GM19099 (cell line): ENCODE results near the gene GRIP2.

Experiments used
- POLR2A ChIP-seq: IDR thresholded peaks from 3 replicates; pipeline ENCODE4 v1.6.1; 2011; ENCODE audit warnings: low read depth; ENCODE audit not compliant: insufficient read length; ENCODE audit errors: extremely low read depth

GRIP2 gene

DNA sequence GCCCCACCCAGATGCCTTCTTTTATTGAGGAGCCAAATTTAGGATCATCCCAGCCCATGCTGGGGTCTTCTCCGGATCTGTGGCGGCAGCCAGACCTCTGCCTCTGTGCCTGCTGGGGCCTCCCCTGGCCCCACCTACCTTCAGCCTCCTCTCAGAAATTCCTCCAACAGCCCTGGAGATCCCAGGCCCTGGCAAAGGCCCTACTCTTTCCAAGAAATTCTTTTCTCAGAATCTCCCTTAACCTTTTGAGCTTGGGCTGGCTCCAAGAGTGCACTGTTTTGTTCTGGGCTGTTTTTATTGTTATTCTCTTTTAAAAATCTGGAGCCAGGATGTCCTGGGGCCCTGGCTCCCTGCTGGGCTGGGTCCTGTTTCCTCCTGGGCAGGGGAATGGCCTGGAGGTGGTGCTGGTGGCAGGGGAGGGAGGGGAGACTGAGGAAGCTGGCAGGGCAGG lies 57.8 kb downstream of the GRIP2 start:
- no peak for TF ChIP-seq POLR2A

DNA sequence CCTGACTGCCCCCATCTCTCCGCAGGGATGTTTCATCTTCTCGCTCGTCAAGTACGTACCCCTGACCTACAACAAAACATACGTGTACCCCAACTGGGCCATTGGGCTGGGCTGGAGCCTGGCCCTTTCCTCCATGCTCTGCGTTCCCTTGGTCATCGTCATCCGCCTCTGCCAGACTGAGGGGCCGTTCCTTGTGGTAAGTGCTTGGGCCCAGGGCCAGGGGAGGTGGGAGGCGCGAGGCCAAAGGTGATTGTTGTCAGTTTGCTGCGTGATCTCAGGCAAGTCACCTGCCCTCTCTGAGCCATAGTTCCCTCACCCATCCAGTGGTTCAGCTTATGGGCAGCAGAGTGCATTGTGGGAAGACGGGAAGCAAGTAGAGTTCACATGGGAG lies 58.5 kb downstream of the GRIP2 start:
- TF ChIP-seq POLR2A: no peak

DNA sequence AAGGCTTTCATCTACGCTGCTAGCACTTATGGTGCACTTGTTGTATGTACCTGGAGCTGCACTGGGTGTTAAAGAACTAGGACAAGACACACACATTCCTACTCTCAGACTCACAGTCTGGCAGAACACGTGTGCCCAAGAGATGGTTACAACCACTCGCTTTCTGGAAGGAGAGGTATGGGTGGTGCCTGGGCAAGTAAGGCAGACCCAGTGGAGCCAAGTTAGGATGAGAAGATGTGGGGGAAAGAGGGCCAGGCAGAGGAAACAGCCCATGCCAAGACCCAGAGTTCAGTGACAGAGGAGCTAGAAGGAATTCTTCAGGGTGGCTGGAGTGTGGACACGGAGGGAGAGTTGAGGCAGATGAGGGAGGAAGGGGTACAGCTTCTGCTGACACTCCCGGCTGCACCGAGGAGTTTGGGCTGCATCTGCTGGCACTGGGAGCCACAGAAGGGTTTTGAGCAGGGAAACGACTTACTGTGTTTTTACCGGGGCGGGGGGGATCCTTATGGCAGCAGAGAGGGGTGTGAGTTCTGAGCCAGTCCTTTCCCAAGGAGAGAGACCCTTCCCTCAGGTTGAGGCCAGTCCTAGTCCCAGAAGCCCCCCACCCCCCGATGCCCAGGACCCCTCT lies 59.0 kb downstream of the GRIP2 start:
- TF ChIP-seq POLR2A: no peak

- no peak for TF ChIP-seq POLR2A
These were observed 59.7 kb downstream of the GRIP2 start for GRCh38 chr3:14480207-14481017.

GRCh38 chr3:14479591-14479990 lies 60.6 kb downstream of the GRIP2 start:
- no peak for TF ChIP-seq POLR2A

GRCh38 chr3:14478956-14479550 lies 61.1 kb downstream of the GRIP2 start:
- no peak for TF ChIP-seq POLR2A

DNA sequence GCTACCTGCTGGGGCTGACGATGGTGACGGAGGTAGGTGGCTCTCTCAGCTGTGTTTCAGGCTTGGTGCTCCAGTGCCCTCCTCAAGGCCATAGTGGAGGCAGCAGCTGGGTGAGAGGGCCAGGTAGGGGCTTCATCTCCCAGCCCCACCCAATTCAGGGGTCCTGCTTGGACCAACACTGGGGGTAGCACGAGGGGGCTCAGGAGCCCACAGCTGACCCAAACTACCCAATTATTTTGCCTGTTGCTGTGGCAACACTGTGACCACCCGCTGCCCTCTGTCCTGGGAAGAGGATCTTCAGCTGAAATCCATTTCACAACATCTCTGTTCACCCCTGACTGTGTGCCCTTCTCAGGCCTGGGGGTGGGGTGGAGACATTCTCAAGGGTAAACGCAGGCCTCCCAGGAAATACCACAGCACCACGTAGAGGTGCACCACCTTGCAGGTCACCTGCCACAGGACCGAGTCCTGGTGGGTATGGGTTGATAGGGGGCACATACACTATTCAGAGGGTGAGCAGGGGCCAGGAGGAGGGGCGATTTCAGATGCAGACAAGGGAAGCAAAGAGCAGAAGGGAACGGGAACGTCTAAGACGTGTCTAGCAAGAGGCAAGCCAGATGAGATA lies 62.7 kb downstream of the GRIP2 start:
- no peak for TF ChIP-seq POLR2A

DNA sequence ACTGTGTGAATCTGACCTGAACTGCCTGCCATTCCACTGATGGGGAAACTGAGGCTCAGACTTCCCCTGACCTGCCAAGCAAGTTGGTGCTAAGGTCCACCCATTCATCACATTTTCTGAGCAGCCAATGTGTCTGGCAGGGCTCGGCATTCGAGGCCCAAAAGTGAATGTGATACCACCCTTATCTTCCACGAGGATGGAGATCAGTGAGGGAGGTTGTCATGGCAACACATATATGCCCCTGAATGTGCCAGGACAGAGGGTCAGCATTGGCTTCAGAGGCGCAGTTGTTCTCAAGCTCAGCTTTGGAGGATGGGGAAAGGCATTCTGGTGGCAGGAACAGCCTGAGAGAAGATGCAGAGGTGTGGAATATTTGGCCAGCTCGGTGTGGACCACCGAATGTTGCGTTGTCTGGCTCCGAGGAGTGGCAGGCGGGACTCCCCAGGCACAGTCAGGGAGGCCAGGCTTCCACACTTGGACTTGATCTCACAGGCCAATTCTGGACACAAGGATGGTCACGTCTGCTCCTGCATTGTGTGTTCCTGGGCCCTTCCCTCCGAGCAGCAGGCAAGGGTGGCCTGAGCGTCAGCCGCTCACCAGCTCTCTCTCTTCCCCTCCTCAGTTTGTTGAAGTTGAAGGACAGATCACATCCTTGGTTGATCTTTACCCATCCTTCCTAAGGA lies 63.4 kb downstream of the GRIP2 start:
- no peak for TF ChIP-seq POLR2A

DNA sequence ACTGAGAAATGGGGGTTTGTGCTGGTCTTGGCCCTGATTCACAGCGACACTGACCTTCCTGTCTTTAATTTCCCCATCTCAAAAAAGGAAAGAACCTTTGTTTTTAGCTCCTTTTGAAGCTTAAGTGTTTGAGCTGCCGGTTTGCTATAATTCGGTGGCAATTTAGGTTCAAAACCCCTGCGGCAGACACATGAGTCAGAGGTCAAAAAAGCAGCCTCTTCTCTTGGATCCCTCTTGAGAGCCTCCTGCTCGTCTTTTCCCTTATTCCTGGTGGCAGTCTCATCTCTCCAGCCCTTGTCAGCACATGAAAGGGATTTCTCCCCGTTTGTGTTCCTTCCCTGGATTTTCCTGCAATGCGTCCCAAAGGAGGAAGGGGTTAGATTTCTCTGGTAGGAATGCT lies 64.5 kb downstream of the GRIP2 start:
- TF ChIP-seq POLR2A: no peak

- TF ChIP-seq POLR2A: no peak
These were observed 65.6 kb downstream of the GRIP2 start for GRCh38 chr3:14474363-14475081.

GRCh38 chr3:14473411-14473891 lies 66.7 kb downstream of the GRIP2 start:
- TF ChIP-seq POLR2A: no peak

GRCh38 chr3:14472471-14473351 lies 67.4 kb downstream of the GRIP2 start:
- no peak for TF ChIP-seq POLR2A

DNA sequence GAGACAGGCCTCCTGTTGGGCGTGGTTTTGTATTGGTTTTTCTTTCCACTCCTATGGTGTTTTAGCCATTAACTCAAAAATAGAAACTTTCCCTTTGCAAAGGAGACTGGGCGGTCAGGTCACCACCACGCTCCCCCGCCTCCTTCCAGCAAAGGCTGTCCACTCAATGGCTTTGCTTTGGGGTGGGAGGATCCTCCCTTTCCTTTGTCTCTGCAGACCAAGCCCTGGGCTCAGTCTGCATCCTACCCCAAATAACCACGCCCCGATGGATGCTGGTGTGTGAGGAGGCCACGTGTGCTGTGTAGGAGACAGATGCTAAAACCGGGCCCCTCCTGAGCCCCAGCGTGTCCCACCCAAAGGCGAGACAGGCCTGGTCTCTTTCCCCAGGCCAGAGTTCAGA lies 68.5 kb downstream of the GRIP2 start:
- TF ChIP-seq POLR2A: no peak
